Sigmoid colon (tissue), 7 donors: Measurements from ENCODE around the gene KLRF2. TPM values are rescaled to one million over a fixed set of nuclear protein-coding genes. Genes with fewer than 3 reads are reported as not detected.

ENCODE experiments used
- DNase-seq: peaks from one replicate; pipeline ENCODE4 v3.0.0-alpha.2; 2019
- H3K27ac ChIP-seq, 4 donors: fragments of 200-600 bp; sonication (generic); one replicate each; pipeline ENCODE4 v1.5.1; 2016 to 2019; ENCODE audit warnings: mild to moderate bottlenecking in 1 of 4
- H3K27me3 ChIP-seq, 3 donors: fragments of 200-600 bp; sonication (generic); one replicate each; pipeline ENCODE4 v1.5.1; 2019; ENCODE audit warnings: mild to moderate bottlenecking in 1 of 3
- H3K36me3 ChIP-seq, 4 donors: fragments of 200-600 bp; sonication (generic); one replicate each; pipeline ENCODE4 v1.5.1; 2016 to 2019
- H3K4me1 ChIP-seq, 4 donors: fragments of 200-600 bp; sonication (generic); one replicate each; pipeline ENCODE4 v1.5.1; 2017 to 2019
- H3K4me3 ChIP-seq, 4 donors: fragments of 200-600 bp; sonication (generic); one replicate each; pipeline ENCODE4 v1.5.1; 2017 to 2019; ENCODE audit warnings: mild to moderate bottlenecking in 2 of 4, moderate library complexity in 1 of 4
- H3K9me3 ChIP-seq, 4 donors: fragments of 200-600 bp in 3 of 4; sonication (generic) in 3 of 4; one replicate each; pipeline versions ENCODE4 v1.5.1 to v1.6.1; 2013 to 2019
- EP300 ChIP-seq, 4 donors: sonication (generic); formaldehyde crosslinking; IDR thresholded peaks; one replicate each; pipeline ENCODE4 v1.6.1; 2017; ENCODE audit warnings: antibody characterized with exemption in 4 of 4
- POLR2A ChIP-seq, 2 donors: fragments of 450-650 bp; IDR thresholded peaks; one replicate each; pipeline ENCODE4 v1.6.1; 2016; ENCODE audit warnings: antibody characterized with exemption in 2 of 2, mild to moderate bottlenecking in 2 of 2, moderate library complexity in 2 of 2
- POLR2AphosphoS5 ChIP-seq, 4 donors: sonication (generic); formaldehyde crosslinking; IDR thresholded peaks; one replicate each; pipeline ENCODE4 v1.6.1; 2017; ENCODE audit warnings: antibody characterized with exemption in 4 of 4
- WGBS, 2 donors: extraction: QIAGEN DNeasy Blood & Tissue Kit; methylation state at CpG; one replicate each; pipeline ENCODE4 v1.1.7; 2013; 5-methylcytosine and 5-hydroxymethylcytosine counted together
- intact Hi-C: fragments of 100-400 bp; cut with DNase I; formaldehyde crosslinking; loops from one replicate; pipeline ENCODE4 v1.15.1; 2023
- polyA plus RNA-seq, 3 donors: library from polyadenylated mRNA; stranded (reverse); fragments of 200-250 nt; gene quantifications; one replicate each; pipeline ENCODE4 v1.2.3, GENCODE V29; 2013
- total RNA-seq, 4 donors: library from RNA; depleted of rRNA; stranded (reverse); fragments of >200 nt; gene quantifications; one replicate each; pipeline ENCODE4 v1.1.0, GENCODE V29; 2016
- TF ChIP-seq, protein P1 (sequence below), 4 experiments: fragments of 450-650 bp in 3 of 4; fragments of 200-600 bp in 1 of 4; IDR thresholded peaks; one replicate each; pipeline ENCODE4 v1.5.1; 2016 to 2019; ENCODE audit warnings: antibody characterized with exemption in 4 of 4, mild to moderate bottlenecking in 3 of 4, moderate library complexity in 2 of 4
- donor health status: healthy with polysubstance abuse.
- donor health status: Bipolar disorder and iron deficiency.
- donor health status: healthy.

KLRF2 gene
- total and polyA plus RNA-seq, 7 donors, result not detected

- no peaks in the 10 kb centered on the region for H3K4me1 ChIP-seq
- H3K9me3 ChIP-seq, result no peaks in the 10 kb centered on the region
- WGBS, 2 donors, result 31 to 66% methylated on average over 4 of the region's 4 CpGs
- TF ChIP-seq POLR2AphosphoS5 (IDR thresholded peaks at IDR 0.05) (no peak), POLR2A (IDR thresholded peaks at IDR 0.05) (no peak), EP300 (IDR thresholded peaks at IDR 0.05) (no peak)
- TF ChIP-seq, protein P1, sequence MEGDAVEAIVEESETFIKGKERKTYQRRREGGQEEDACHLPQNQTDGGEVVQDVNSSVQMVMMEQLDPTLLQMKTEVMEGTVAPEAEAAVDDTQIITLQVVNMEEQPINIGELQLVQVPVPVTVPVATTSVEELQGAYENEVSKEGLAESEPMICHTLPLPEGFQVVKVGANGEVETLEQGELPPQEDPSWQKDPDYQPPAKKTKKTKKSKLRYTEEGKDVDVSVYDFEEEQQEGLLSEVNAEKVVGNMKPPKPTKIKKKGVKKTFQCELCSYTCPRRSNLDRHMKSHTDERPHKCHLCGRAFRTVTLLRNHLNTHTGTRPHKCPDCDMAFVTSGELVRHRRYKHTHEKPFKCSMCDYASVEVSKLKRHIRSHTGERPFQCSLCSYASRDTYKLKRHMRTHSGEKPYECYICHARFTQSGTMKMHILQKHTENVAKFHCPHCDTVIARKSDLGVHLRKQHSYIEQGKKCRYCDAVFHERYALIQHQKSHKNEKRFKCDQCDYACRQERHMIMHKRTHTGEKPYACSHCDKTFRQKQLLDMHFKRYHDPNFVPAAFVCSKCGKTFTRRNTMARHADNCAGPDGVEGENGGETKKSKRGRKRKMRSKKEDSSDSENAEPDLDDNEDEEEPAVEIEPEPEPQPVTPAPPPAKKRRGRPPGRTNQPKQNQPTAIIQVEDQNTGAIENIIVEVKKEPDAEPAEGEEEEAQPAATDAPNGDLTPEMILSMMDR (IDR thresholded peaks at IDR 0.05), result no peak
- peak overlapping the region in 3 of 4 donors; percentile 14 to 48 (median 43) for H3K4me3 ChIP-seq
- no peaks in the 10 kb centered on the region for H3K27me3 ChIP-seq
- no peak for DNase-seq
- no peaks in the 10 kb centered on the region for H3K36me3 ChIP-seq
- peak overlapping the region in 2 of 4 donors; percentile 3 to 77 for H3K27ac ChIP-seq
- intact Hi-C loops, result no loop called here
Measured at GRCh38 chr12:9866860-9867269, 14.4 kb upstream of the KLRF2 start.

DNA sequence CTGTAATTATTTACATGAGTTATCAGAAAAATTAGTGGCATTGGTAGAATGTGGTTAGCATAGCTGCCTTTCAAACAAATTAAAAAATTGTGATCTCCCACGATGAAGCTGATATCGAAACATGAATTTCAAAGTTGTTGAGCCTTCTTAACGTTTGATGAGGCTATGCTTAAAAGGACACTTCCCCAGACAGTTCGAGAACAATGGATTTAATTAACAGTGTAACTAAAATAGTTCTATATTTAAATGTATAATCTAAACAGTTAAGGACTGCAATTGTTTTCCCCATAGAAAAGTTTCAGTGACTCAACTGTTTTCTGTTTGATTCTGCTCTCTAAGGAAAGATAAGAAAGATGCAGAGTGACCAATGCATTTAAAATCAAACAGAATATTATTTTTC is 13.8 kb upstream of the KLRF2 start:
- intact Hi-C loops, result no loop called here
- H3K27me3 ChIP-seq, result no peaks in the 10 kb centered on the region
- 25 to 70% methylated on average over 4 of the region's 4 CpGs for WGBS, 2 donors
- H3K9me3 ChIP-seq, result no peaks in the 10 kb centered on the region
- peak overlapping the region in 2 of 4 donors; percentile 7 to 77 for H3K27ac ChIP-seq
- H3K4me1 ChIP-seq, result no peaks in the 10 kb centered on the region
- DNase-seq, result no peak
- H3K4me3 ChIP-seq, result peak overlapping the region; percentile 3 to 48 (median 28)
- no peaks in the 10 kb centered on the region for H3K36me3 ChIP-seq
- TF ChIP-seq POLR2A (IDR thresholded peaks at IDR 0.05), result no peak
- TF ChIP-seq POLR2AphosphoS5 (IDR thresholded peaks at IDR 0.05), result no peak
- TF ChIP-seq EP300 (IDR thresholded peaks at IDR 0.05), result no peak
- TF ChIP-seq, protein P1 (IDR thresholded peaks at IDR 0.05), result no peak

- intact Hi-C loops, result no loop called here
- 36 to 77% methylated on average over 11 of the region's 11 CpGs for WGBS, 2 donors
- TF ChIP-seq EP300 (IDR thresholded peaks at IDR 0.05) (no peak), POLR2AphosphoS5 (IDR thresholded peaks at IDR 0.05) (peak in 1 of 4 donors; percentile 23)
- no peak for DNase-seq
- no peaks in the 10 kb centered on the region for H3K36me3 ChIP-seq
- H3K4me3 ChIP-seq, result peak overlapping the region; percentile 13 to 48 (median 40)
- H3K27me3 ChIP-seq, result no peaks in the 10 kb centered on the region
- H3K27ac ChIP-seq, result peak overlapping the region; percentile 67 to 77 (median 71)
- no peaks in the 10 kb centered on the region for H3K4me1 ChIP-seq
- no peaks in the 10 kb centered on the region for H3K9me3 ChIP-seq
Measured at GRCh38 chr12:9868311-9868801, 12.9 kb upstream of the KLRF2 start.

DNA sequence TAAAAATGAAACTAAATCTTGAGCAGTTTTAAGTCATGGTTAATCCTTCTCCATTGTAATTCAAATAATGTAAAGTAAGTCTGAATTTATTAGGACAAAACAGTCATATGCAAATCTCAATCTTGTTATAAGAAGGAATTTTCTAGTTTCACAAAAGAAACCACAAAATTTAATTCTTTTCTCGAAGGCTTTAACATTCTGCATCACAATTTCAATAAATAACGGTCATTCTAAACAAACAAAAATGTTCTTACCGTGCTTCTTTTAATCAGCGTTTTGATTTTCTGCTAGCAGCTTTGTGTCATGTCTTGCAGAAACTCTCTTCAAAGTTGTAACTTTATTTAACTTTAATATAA is 12.4 kb upstream of the KLRF2 start:
- H3K9me3 ChIP-seq, result no peaks in the 10 kb centered on the region
- no peaks in the 10 kb centered on the region for H3K36me3 ChIP-seq
- 34 to 49% methylated on average over 4 of the region's 4 CpGs for WGBS, 2 donors
- H3K4me1 ChIP-seq, result no peaks in the 10 kb centered on the region
- H3K4me3 ChIP-seq, result peak overlapping the region; percentile 13 to 48 (median 40)
- peak overlapping the region; percentile 67 to 77 (median 71) for H3K27ac ChIP-seq
- no peak for DNase-seq
- H3K27me3 ChIP-seq, result no peaks in the 10 kb centered on the region
- intact Hi-C loops, result no loop called here
- no peak for TF ChIP-seq POLR2AphosphoS5 (IDR thresholded peaks at IDR 0.05)
- TF ChIP-seq EP300 (IDR thresholded peaks at IDR 0.05), result no peak
- no peak for TF ChIP-seq POLR2A (IDR thresholded peaks at IDR 0.05)
- TF ChIP-seq, protein P1 (IDR thresholded peaks at IDR 0.05), result no peak

- TF ChIP-seq, protein P1 (IDR thresholded peaks at IDR 0.05), result no peak
- no peak for TF ChIP-seq POLR2A (IDR thresholded peaks at IDR 0.05)
- TF ChIP-seq EP300 (IDR thresholded peaks at IDR 0.05), result peak in 1 of 4 donors; percentile 10
- TF ChIP-seq POLR2AphosphoS5 (IDR thresholded peaks at IDR 0.05), result peak; percentile 42 to 82 (median 54)
- intact Hi-C loops, result no loop called here
- Histone ChIP-seq H3K36me3 (no peaks in the 10 kb centered on the region), H3K27ac (peak within 1 kb of the TSS; percentile 67 to 77 (median 71)), H3K4me1 (no peaks in the 10 kb centered on the region), H3K9me3 (no peaks in the 10 kb centered on the region), H3K27me3 (no peaks in the 10 kb centered on the region), H3K4me3 (peak within 1 kb of the TSS; percentile 13 to 48 (median 40))
- DNase-seq, result no peak
- WGBS, 2 donors, result 5 to 6% methylated on average over 11 of the region's 11 CpGs
Measured at GRCh38 chr12:9869307-9870161, 11.8 kb upstream of the KLRF2 start, which contains the start of gene CLEC2B. TSS of gene CLEC2B (minus strand) at chr12:9869354.
